ENCODE results near the gene IL12A. TPM values are rescaled to one million over a fixed set of nuclear protein-coding genes. Genes with fewer than 3 reads are reported as not detected.

Gene IL12A
- total and polyA plus RNA-seq, 10 of the 15 experiments (the other 5 are each of a cell fraction or from before 2014, with no cell fraction given): 0.50 to 10.9 (median 3.5) TPM

GRCh38 chr3:160006282-160007163, 17.9 kb downstream of the IL12A start (continued):
- TF ChIP-seq, protein P1, sequence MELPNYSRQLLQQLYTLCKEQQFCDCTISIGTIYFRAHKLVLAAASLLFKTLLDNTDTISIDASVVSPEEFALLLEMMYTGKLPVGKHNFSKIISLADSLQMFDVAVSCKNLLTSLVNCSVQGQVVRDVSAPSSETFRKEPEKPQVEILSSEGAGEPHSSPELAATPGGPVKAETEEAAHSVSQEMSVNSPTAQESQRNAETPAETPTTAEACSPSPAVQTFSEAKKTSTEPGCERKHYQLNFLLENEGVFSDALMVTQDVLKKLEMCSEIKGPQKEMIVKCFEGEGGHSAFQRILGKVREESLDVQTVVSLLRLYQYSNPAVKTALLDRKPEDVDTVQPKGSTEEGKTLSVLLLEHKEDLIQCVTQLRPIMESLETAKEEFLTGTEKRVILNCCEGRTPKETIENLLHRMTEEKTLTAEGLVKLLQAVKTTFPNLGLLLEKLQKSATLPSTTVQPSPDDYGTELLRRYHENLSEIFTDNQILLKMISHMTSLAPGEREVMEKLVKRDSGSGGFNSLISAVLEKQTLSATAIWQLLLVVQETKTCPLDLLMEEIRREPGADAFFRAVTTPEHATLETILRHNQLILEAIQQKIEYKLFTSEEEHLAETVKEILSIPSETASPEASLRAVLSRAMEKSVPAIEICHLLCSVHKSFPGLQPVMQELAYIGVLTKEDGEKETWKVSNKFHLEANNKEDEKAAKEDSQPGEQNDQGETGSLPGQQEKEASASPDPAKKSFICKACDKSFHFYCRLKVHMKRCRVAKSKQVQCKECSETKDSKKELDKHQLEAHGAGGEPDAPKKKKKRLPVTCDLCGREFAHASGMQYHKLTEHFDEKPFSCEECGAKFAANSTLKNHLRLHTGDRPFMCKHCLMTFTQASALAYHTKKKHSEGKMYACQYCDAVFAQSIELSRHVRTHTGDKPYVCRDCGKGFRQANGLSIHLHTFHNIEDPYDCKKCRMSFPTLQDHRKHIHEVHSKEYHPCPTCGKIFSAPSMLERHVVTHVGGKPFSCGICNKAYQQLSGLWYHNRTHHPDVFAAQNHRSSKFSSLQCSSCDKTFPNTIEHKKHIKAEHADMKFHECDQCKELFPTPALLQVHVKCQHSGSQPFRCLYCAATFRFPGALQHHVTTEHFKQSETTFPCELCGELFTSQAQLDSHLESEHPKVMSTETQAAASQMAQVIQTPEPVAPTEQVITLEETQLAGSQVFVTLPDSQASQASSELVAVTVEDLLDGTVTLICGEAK (IDR thresholded peaks at IDR 0.05; ENCODE audit: borderline replicate concordance): no peak
- no peak for TF ChIP-seq CBX3 (IDR thresholded peaks at IDR 0.05; ENCODE audit: borderline replicate concordance, low read depth)
- no peak for TF ChIP-seq NKRF (conservative IDR thresholded peaks at IDR 0.05)
- no peak for TF ChIP-seq NRF1 (conservative IDR thresholded peaks at IDR 0.05; ENCODE audit: low read depth, low read length)
- no peak for TF ChIP-seq MYC (IDR thresholded peaks at IDR 0.05; ENCODE audit: insufficient read depth, insufficient read length, insufficient replicate concordance, low read length, severe bottlenecking)
- peak; percentile 90 for TF ChIP-seq RAD21 (IDR thresholded peaks at IDR 0.05; ENCODE audit: insufficient read depth, low read depth, low read length)
- no peak for TF ChIP-seq DPF2 (IDR thresholded peaks at IDR 0.05)
- TF ChIP-seq TARDBP (IDR thresholded peaks at IDR 0.05; ENCODE audit: borderline replicate concordance): no peak; the same call in 1 of the 2 replicates
- TF ChIP-seq SUZ12 (IDR thresholded peaks at IDR 0.05; ENCODE audit: unreplicated experiment): no peak
- TF ChIP-seq RUNX3 (IDR thresholded peaks at IDR 0.05; ENCODE audit: low read length): peak; percentile 38; the same call in 1 of the 2 replicates
- TF ChIP-seq JUND (IDR thresholded peaks at IDR 0.05; ENCODE audit: low read depth, low read length): no peak
- TF ChIP-seq CREB1 (IDR thresholded peaks at IDR 0.05; ENCODE audit: low read depth): no peak
- TF ChIP-seq BACH1 (IDR thresholded peaks at IDR 0.05; ENCODE audit: borderline replicate concordance): no peak
- TF ChIP-seq, protein P2, sequence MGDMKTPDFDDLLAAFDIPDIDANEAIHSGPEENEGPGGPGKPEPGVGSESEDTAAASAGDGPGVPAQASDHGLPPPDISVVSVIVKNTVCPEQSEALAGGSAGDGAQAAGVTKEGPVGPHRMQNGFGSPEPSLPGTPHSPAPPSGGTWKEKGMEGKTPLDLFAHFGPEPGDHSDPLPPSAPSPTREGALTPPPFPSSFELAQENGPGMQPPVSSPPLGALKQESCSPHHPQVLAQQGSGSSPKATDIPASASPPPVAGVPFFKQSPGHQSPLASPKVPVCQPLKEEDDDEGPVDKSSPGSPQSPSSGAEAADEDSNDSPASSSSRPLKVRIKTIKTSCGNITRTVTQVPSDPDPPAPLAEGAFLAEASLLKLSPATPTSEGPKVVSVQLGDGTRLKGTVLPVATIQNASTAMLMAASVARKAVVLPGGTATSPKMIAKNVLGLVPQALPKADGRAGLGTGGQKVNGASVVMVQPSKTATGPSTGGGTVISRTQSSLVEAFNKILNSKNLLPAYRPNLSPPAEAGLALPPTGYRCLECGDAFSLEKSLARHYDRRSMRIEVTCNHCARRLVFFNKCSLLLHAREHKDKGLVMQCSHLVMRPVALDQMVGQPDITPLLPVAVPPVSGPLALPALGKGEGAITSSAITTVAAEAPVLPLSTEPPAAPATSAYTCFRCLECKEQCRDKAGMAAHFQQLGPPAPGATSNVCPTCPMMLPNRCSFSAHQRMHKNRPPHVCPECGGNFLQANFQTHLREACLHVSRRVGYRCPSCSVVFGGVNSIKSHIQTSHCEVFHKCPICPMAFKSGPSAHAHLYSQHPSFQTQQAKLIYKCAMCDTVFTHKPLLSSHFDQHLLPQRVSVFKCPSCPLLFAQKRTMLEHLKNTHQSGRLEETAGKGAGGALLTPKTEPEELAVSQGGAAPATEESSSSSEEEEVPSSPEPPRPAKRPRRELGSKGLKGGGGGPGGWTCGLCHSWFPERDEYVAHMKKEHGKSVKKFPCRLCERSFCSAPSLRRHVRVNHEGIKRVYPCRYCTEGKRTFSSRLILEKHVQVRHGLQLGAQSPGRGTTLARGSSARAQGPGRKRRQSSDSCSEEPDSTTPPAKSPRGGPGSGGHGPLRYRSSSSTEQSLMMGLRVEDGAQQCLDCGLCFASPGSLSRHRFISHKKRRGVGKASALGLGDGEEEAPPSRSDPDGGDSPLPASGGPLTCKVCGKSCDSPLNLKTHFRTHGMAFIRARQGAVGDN (IDR thresholded peaks at IDR 0.05): no peak
- no peak for TF ChIP-seq TCF12 (IDR thresholded peaks at IDR 0.05; ENCODE audit: low read depth, low read length)
- TF ChIP-seq RFX5 (IDR thresholded peaks at IDR 0.05; ENCODE audit: low read depth, low read length): no peak
- no peak for TF ChIP-seq HDAC2 (IDR thresholded peaks at IDR 0.05)
- TF ChIP-seq BCL3 (IDR thresholded peaks at IDR 0.05; ENCODE audit: borderline replicate concordance, insufficient read depth, low read depth, low read length, poor library complexity, severe bottlenecking): no peak
